ENCODE results near the gene FAM153A. TPM values are rescaled to one million over a fixed set of nuclear protein-coding genes. Genes with fewer than 3 reads are reported as not detected.
"Not testable (repeated sequence)": the region's sequence is repeated elsewhere in the genome, so short reads cannot be mapped to it uniquely, and the experiment has no call there.

Gene FAM153A
- 1 to 10 TPM in 1 of 4 donors, under 1 TPM in 2, not detected in 1; 0.26 to 1.7 (median 0.91) TPM for total RNA-seq

DNA sequence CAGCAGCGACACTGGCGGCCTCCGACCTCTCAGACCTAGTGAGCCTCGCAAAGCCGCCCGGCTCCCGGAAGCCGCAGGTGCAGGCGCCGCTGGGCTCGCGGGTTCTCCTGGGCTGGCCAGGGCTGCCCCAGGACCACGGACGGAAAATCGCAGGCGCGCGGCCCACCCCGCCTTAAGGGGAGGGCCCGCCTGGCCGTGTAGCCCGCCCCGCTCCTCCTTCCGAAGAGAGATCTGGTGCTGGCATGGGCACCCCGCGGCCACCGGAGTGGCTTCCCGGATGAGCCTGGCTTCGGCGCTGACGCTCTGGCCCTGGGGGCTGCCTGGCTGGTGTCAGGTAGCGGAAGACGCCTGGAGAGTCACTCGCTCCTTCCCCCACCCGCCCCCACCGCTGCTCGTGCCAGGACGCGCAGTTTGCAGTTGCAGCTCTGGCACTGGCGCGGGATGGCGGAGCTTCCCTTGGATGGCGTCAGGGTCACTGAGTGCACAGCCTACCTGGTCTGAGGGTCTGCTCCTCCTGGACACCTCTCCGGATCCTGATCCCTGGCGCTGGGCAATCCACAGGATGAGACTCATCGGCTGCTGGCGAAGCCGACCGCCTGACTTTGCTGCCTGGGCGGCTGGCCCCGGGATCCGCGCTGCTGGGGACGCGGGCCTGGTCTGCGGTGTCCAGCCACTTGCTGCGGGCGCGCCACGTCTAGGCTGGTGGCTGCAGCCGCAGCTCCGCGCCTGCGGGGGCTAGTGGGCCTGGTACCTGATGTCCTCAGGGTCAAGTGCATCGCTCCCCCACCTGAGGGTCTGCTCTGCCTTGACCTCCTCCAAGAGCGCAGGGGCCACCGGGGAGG is at the start of gene FAM153A:
Gene FAM153A (minus strand): TSS at position 108 of the 842 bp plus-strand sequence.
- H3K27ac ChIP-seq; H3K4me1 ChIP-seq; H3K9me3 ChIP-seq; intact Hi-C loops (cut with DNase I; ENCODE audit: low total_unique reads); H3K36me3 ChIP-seq; DNase-seq; H3K27me3 ChIP-seq; H3K4me3 ChIP-seq: not testable (repeated sequence)

DNA sequence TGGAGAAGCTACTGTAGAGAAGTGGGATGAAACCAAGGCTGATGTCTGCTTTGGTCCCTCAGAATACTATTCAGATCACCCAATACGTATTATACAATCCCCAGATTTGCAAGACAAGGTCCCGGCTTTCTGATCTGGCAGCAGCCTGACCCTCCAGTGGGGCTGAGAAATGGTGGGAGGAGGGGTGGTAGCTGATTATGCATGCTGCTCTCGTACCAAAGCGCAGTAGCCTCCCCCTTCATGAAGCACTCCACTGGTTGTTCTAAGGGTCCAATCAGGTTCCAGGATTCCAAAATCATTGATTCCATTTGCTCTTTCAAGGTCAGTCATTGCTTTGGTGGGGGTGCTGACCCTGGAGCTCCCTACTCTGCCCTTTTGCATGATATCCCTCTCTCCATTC is 49.6 kb upstream of the FAM153A start:
- intact Hi-C loops (cut with DNase I; ENCODE audit: low total_unique reads); H3K36me3 ChIP-seq; H3K27ac ChIP-seq; DNase-seq; H3K27me3 ChIP-seq; H3K9me3 ChIP-seq; H3K4me3 ChIP-seq; H3K4me1 ChIP-seq: not testable (repeated sequence)

DNA sequence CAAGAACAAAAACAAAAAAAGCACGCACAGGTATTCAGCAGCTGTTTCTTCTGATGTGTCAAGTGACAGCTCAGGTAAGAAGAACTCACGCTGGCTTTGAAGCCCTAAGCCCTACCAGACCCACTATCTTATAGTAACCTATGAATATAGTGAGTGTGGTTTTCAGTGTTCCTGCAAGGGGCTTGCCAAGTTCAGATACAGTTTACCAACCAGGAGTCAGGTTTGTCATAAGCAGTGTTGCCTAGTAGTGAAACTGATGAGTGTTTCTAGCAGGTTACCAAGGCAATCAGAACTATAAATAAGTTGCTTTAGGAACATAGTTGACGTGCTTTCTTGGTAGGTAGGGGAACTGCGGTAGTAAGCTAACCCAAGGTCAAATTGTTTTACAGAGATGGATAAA is 43.4 kb upstream of the FAM153A start:
- H3K9me3 ChIP-seq; H3K27ac ChIP-seq; H3K4me3 ChIP-seq; intact Hi-C loops (cut with DNase I; ENCODE audit: low total_unique reads); H3K36me3 ChIP-seq; H3K27me3 ChIP-seq; H3K4me1 ChIP-seq; DNase-seq: not testable (repeated sequence)

DNA sequence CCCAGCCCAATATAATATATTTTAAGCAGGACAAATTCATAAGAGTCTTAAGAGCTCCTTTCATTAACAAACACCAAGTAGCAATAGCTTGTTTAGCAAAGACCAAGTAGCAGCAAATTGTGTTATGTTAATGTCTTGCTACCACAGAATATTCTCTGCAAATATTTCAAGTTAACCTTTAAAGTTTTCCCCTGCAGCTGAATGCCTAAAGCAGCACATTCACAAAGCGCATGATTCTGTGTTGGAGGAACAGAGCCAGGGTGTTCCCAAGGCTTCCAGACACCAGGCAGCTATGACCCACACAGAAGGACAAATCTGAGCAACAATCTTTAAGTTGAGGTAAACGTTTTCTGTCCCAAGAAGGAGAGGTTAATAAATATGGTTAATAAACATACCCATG is 42.1 kb upstream of the FAM153A start:
- H3K36me3 ChIP-seq; H3K9me3 ChIP-seq; H3K27me3 ChIP-seq; intact Hi-C loops (cut with DNase I; ENCODE audit: low total_unique reads); DNase-seq; H3K4me3 ChIP-seq; H3K4me1 ChIP-seq; H3K27ac ChIP-seq: not testable (repeated sequence)

DNA sequence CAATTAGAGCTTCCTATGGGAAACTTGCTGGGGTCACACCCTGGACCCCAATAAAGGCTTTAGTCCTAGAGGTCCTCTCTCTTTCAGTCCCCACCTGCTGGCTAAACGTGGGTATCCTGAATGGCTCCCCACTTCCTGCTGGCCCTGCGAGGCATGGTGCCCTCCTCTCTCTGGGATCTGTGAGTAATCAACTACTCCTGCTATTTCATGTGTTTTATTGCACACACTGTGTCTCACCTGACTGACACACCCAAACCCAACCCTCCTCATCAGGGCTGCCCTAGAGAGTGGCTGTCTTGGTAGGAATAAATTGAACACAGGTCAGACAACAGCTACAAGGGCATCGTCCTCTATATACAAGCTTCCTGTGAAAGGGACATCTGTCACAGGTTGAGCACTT is 39.8 kb upstream of the FAM153A start:
- H3K27ac ChIP-seq; H3K27me3 ChIP-seq; DNase-seq; H3K36me3 ChIP-seq; H3K4me3 ChIP-seq; intact Hi-C loops (cut with DNase I; ENCODE audit: low total_unique reads); H3K9me3 ChIP-seq; H3K4me1 ChIP-seq: not testable (repeated sequence)

DNA sequence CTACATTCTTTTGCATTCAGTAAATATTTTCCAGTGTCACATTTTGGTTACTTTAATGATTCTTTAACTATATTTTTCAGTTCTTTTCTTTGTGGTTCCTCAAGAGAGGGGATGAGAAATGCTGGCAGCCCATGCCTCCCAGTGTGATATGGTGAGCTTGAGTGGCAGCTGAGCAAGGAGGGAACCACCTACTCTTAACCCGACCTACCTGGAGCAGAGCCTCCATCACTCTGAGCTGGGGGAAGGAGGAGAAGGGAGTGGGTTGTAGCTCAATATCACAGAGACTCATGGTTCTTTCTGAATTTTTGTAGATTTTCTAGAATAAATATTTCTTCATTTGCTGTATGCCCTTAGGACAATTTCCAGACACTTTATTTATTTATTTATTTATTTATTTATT is 37.0 kb upstream of the FAM153A start:
- intact Hi-C loops (cut with DNase I; ENCODE audit: low total_unique reads); H3K27me3 ChIP-seq; H3K27ac ChIP-seq; DNase-seq; H3K4me1 ChIP-seq; H3K9me3 ChIP-seq; H3K36me3 ChIP-seq; H3K4me3 ChIP-seq: not testable (repeated sequence)

DNA sequence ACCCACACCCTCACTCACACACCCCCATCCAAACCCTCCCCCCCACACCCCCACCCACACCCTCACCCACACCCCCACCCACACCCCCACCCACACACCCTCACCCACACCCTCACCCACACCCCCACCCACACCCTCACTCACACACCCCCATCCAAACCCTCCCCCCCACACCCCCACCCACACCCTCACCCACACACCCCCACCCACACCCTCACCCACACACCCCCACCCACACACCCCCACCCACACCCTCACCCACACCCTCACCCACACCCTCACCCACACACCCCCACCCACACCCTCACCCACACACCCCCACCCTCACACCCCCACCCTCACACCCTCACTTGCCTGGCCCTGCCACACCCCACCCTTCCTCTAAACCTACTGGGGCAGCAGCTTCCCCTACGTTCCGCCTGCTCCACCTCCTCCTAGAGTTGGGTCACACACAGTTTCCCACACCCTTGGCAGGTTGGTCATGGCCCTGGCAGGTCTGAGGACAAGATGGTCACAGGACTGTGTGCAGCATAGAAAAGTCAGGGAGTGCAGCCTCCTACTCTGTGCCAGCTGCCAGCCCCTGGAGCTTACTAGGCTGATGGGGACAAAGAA is 30.2 kb upstream of the FAM153A start:
- H3K4me1 ChIP-seq; H3K4me3 ChIP-seq; H3K9me3 ChIP-seq; H3K27ac ChIP-seq; H3K27me3 ChIP-seq; H3K36me3 ChIP-seq; DNase-seq; intact Hi-C loops (cut with DNase I; ENCODE audit: low total_unique reads): not testable (repeated sequence)

DNA sequence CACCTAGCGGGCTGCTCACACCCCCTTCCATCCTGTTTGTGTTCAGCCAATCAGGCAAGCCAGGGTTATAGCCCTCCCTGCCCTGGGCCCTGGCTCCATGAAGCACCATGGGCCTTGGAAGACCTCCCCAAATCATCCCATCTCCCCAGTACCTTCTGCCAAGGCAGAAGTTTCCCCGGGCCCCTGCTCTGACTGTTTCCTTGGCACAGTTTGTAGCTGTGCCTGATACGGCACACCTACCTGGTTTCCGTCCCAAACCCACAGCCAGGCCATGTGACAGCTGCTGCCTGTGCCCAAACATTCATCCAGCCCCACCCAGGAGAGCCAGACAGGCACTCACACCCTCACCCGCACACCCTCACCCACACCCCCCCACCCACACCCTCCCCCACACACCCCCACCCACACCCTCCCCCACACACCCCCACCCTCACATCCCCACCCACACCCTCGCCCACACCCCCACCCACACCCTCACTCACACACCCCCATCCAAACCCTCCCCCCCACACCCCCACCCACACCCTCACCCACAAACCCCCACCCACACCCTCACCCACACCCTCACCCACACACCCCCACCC is 29.6 kb upstream of the FAM153A start:
- H3K36me3 ChIP-seq; H3K4me3 ChIP-seq; DNase-seq; H3K9me3 ChIP-seq; H3K27me3 ChIP-seq; intact Hi-C loops (cut with DNase I; ENCODE audit: low total_unique reads); H3K4me1 ChIP-seq; H3K27ac ChIP-seq: not testable (repeated sequence)

DNA sequence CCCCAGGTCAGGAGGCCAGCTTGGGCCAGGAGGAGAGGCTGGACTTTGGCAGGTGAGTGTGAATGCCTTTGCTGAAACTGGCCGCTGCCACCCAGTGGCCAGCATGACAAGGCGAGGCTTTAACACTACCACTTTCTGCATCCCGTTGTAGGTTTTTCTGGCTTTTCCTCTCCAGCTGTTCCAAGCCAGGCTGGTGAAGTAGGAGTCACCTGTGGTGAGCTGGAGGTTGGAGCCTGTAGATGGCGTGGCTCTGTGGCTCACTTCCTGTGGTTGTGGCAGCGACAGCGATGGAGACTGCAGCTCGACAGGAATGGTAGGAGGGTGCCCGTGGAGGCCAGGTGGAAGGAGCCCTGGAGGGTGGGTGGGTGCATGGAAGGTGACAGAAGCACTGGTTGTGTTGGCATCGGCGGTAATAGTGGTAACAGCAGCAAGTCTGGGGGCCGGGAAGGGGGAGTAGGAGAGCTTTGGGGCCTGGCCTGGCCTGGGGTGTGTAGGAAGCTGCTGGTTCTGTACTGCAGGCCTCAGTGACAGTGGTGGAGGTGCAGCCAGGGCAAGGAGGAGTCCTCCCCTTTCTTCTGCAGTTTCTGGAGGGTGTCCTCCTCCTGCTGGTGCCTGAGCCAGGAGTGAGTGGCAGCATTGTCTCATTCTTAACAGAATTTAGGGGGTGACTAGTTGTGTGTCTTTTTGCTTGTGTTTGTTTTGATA is 26.7 kb upstream of the FAM153A start:
- H3K36me3 ChIP-seq; intact Hi-C loops (cut with DNase I; ENCODE audit: low total_unique reads); H3K27me3 ChIP-seq; H3K27ac ChIP-seq; DNase-seq; H3K4me3 ChIP-seq; H3K9me3 ChIP-seq; H3K4me1 ChIP-seq: not testable (repeated sequence)

DNA sequence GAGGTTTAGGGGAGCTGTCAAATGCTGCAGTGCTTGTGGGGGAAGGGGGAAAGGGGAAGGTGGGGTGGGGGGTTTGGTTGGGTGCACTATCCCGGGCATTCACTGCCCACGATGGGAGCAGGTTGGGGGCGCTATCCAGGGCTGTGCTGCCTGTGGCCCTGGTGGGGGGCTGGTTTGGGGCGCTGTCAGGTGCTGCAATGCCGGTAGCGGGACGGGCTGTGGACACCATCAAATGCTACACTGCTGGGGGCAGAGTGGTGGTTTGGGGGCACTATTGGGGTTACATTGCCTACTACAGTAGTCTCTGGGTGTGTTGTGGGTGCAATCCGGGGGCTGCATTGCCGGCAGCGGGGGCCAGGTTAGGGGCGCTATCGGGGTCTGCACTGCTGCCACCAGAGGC is 25.7 kb upstream of the FAM153A start:
- H3K27ac ChIP-seq; H3K4me3 ChIP-seq; H3K27me3 ChIP-seq; H3K4me1 ChIP-seq; H3K9me3 ChIP-seq; intact Hi-C loops (cut with DNase I; ENCODE audit: low total_unique reads); H3K36me3 ChIP-seq; DNase-seq: not testable (repeated sequence)

DNA sequence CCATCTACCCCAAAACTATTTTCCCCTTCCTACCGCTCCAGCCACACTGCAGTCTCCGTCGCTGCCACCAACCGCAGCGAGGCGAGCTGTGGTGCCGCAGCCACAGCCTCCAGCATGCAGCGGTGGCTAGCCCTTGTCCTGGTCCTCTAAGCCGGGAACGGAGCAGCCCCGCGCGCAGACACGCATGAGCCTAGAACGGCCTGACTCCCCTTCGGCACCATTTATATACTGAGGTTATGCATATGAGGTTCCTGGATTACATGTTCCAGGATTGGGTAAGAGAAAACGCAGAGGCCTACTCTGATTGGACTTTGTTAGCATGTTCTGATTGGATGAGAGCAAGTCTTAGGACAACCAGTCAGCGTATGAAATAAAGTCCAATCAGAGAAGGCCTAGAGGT is 24.6 kb upstream of the FAM153A start:
- DNase-seq; H3K27me3 ChIP-seq; H3K4me1 ChIP-seq; H3K36me3 ChIP-seq; H3K27ac ChIP-seq; H3K9me3 ChIP-seq; H3K4me3 ChIP-seq; intact Hi-C loops (cut with DNase I; ENCODE audit: low total_unique reads): not testable (repeated sequence)

DNA sequence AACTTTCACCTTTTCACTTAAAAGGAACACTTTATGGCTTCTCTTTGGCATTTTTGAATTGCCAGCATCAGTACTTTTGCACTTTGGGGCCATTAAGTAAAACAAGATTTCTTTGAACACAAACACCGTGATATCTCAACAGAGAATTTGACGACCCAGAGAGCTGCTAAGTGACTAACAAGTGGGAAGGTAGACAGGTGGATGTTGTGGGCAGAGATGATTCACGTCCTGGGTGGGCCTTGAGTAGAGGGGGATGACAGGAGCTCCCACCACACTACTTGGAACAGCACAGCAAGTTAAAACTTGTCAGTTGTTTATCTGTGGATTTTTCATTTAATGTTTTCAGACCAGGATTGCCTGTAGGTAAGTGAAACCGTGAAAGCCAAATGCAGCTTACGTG is 18.7 kb upstream of the FAM153A start:
- H3K27me3 ChIP-seq; H3K4me1 ChIP-seq; H3K36me3 ChIP-seq; H3K9me3 ChIP-seq; H3K4me3 ChIP-seq; intact Hi-C loops (cut with DNase I; ENCODE audit: low total_unique reads); DNase-seq; H3K27ac ChIP-seq: not testable (repeated sequence)

DNA sequence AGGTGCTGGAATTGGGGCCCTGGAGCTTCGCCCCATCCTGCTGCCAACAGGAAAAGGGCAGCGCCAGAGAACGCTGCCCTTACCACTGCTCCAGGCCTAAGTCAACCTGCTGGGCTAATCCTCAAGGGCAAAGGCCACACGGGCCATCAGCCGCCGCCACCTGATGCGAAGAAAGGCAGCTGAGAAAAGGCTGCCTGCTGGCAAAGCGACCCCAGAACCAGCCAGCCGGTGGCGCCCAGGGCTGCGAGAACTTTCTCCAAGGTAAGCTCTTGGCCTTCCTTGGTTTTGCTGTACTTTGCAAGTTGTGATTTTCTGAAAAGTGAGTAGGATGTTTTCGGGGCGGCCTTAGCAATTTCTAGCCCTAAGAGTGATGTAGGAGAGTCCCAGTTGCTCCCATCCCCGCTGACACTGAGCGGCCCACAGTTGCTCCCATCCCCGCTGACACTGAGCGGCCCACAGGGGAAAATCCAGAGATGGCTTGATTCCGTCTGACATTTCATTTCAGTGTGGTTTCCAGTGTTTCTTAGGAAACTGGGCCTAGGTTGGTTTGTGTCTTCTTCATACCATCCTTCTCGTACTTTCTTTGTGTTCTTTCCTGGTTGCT is 15.6 kb upstream of the FAM153A start:
- H3K4me3 ChIP-seq; DNase-seq; H3K9me3 ChIP-seq; H3K27me3 ChIP-seq; H3K36me3 ChIP-seq; intact Hi-C loops (cut with DNase I; ENCODE audit: low total_unique reads); H3K27ac ChIP-seq; H3K4me1 ChIP-seq: not testable (repeated sequence)
